HG02981 (cell line): ENCODE results near the gene RPS17.
"Not testable (repeated sequence)": the region's sequence is repeated elsewhere in the genome, so short reads cannot be mapped to it uniquely, and the experiment has no call there.

Experiments used
- ATAC-seq: cut with Tn5 transposase; IDR thresholded peaks from one replicate; pipeline ENCODE4 v1.9.1; 2021; ENCODE audit warnings: mild to moderate bottlenecking, moderate library complexity; ENCODE audit not compliant: unreplicated experiment

RPS17 gene

DNA sequence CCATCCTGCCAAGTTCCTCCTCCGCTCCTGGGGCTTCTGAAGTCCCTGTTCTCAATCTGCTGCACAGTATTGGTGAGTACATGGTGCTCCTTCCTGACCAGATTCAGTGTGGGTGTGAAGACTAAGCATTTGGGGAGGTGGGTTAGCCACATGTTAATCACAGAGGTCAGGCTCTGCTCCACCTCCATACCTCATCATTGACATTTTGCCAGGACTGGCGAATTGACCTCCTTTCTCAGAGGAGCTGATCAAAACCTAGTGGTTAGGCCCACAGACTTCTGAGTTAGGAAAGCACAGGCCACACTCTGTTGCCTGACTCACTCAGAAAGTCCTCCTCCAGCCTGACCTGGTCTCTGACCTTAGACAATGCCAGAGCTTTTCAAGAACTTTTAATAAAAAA, 8.4 kb upstream of the RPS17 start:
- ATAC-seq: no peak

- ATAC-seq: no peak
Observed at GRCh38 chr15:82545478-82545877, 5.2 kb upstream of the RPS17 start.

DNA sequence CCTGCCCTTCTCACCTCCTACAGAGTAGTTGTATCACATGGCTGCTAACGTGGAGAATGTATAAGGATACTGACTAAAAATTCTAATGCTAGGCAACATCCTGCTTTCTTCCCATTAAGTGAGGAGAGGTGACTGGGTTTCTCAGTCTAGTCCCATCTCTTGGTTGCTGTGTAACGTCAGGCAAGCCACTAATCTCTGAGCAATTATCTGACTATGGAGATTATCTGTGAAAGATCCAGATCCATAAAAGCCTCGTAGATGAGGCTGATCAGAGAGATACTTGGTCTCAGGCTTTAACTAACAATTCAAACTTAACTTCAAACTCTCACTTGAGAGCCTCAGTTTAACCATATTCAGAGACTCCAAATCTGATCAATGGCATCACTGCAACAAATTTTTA, 4.7 kb upstream of the RPS17 start:
- no peak for ATAC-seq

DNA sequence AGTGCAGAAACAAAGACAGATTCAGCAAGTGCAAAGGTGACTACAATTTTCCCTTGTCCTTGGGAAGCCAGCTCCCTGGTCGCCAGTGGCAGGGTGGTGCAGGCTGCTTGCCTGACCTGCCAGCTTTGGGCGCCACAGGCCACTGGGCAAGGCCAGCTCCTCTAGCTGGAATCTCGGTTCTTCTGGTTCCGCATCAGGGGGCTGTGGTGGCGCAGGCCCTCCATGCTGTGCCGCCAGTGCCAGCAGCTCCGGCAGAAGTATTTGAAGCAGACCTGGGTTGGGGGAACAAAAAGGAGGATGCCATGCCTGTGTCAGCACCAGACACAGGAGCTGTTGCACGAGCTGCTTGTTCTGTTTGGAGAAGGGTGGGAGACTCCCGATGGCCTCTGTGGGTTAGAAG, 4.2 kb upstream of the RPS17 start:
- no peak for ATAC-seq

- ATAC-seq: no peak
Observed at GRCh38 chr15:82543160-82543559, 2.9 kb upstream of the RPS17 start.

- ATAC-seq: no peak
Observed at GRCh38 chr15:82540984-82541431, 751 bp upstream of the RPS17 start.

- ATAC-seq: no peak
Observed at GRCh38 chr15:82539691-82540054, 584 bp downstream of the RPS17 start.

- no peak for ATAC-seq
Observed at GRCh38 chr15:82538961-82539690, 1.1 kb downstream of the RPS17 start.

DNA sequence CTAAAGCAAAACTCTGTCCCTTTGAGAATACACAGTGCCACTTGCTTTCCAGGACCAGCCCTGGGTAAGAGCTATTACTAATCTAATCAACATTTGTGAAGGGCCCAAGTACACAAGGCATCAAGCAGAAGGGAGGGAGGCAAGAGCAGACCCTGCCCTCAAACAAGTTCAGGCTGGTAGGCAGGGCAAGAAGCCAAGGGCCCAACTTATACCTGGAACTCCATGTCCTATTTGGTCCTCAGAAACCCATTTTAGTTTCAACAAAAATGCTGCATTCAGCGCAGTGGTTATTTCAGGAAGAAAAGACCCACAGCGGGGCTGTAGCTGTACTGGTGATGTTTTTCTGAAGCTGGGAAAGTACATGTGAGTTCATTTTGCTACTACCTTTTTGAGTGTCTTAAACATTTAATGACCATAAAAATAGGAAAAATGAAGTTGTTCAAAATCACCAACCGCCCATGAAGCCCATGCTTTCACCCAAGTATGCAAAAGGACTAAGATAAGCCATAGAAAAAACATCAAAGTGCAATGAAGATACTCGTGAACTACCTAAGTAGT, 2.8 kb downstream of the RPS17 start:
- ATAC-seq: no peak

GRCh38 chr15:82536409-82537350, 3.6 kb downstream of the RPS17 start:
- ATAC-seq: no peak

- ATAC-seq: no peak
Observed at GRCh38 chr15:82535566-82536408, 4.5 kb downstream of the RPS17 start.

- ATAC-seq: not testable (repeated sequence)
Observed at GRCh38 chr15:82535151-82535550, 5.1 kb downstream of the RPS17 start.

GRCh38 chr15:82534457-82534861, 5.8 kb downstream of the RPS17 start:
- not testable (repeated sequence) for ATAC-seq

DNA sequence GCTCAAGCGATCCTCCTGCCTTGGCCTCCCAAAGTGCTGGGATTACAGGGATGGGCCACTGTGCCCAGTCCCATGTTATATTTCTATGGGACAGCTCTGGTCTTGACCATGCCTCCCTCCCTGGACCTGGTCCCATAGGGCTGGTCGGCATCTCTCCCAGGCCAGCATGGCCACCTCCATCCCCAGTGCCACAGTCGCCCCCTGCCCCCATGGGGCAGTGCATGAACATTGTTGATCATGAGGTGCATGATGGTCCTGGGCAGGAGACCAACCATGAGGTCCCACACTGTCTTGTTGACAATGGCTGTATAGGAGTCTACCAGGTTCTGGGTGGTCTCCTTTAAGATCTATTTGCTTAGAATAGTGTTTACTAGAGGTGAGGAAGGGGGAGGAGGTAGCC, 6.5 kb downstream of the RPS17 start:
- ATAC-seq: no peak

- ATAC-seq: no peak
Observed at GRCh38 chr15:82532991-82533481, 7.2 kb downstream of the RPS17 start.

DNA sequence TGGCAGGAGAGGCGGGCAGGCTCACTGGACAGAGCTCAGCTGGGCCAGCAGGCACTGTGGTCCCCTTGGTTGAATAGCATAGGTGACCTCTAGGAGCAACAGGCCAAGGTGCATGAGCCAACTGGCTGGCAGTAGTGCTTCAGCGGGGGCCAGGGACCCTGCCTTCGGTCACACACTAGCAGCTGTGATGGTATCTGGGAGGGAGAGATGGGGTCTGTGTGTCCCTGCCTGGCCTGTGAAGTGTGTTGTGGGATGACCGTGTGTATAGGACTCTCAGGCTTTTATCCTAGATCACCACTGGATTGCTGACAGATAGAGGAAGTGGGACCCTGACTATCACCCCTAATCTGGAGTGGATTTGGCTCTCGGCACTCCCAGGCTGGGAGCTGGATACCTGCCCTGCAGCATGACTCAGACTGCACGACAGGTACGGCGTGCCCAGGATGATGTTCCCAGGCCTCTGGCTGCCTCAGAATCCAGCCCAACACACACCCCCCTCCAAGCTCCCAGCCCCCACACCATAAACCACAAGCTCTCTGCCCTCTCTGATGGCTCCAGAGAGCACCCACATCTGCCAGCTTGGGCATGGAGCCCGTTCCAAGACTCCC, 7.8 kb downstream of the RPS17 start:
- no peak for ATAC-seq

DNA sequence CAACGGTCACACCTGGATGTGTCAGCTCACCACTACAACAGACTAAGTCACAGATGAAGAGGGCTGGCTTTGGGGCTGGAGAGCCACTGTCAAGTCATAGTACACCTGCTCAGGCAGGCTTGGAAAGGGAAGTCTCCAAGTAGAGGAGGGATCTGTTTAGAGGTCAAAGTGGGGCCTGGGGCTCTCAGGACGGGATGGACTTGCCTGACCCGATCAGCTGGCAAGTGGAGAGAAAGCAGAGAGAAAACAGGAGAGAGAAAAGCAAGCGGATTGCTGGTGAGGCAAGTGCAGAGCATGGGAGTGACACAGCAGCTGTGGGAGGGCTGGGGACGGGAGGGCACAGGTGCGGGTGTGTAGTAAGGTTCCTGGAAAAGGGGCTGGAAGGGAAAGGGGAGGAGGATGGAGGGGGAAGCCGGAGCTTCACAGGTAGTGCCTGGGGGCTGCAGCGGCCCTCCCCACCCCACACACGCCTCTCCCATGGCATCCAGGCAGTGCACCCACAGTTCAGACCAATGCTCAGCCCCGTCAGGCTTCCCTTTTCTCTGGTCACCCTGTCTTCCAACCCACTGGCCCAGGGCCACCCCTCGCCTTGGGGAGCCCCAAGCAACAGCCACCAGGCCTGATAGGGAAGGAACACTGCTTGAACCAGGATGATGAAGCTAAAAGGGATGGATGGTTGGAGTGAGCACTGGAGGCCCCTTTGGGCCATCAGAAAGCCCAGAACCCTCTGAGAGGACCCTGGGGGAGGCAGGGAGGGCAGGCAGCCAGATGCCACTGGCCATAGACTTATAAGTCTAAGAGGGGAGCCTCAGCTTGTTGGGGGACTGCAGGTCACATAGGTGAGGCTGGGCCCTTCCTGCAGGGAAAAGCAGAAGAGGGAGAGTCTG, 8.5 kb downstream of the RPS17 start:
- no peak for ATAC-seq

DNA sequence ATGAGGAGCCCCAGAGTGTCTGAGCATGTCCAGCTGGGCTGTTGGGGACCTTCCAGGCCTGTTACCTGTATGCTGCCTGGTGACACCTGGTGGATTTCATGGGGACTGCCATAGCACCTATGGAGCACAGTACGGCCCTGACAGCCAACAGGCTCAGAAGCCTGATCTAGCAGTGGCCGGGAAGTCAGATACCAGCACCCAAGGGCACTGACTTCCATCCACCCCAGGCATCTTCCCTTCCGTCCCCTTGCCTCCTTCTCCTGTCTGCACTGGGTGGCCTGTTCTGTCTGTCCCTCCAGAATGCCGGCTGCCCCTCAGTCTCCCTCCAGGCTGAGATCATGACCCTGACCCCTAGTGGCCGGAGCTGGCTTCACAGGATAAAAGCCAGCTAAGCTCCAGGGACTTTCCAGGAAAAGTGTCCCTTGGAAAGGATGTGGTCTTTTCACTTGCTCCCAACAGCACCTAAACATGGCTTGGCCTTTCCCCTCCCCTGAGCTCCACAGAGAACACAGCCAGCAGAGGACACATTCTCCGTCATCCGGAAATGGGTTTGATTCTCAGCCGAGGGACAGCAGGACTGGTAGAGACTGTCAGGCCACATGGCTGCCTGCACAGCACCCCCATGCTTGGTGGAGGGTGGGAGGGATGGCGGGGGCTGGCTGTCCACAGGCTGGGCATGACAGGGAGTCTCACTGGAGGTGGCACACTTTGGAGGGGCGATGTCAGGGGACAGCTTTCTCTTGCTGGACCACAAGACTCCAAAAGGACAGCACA, 9.5 kb downstream of the RPS17 start:
- peak; percentile 95 for ATAC-seq
